Suppressor macrophage treated with lipopolysaccharide for 4 hours (primary cell): ENCODE data around the gene SERPINE3.

Experiments used
- DNase-seq: peaks from one replicate; pipeline ENCODE4 v3.0.0-alpha.2; 2020

SERPINE3 gene

GRCh38 chr13:51329606-51330005 is 9.9 kb upstream of the SERPINE3 start:
- no peak for DNase-seq

- DNase-seq, result peak; percentile 77
Observed at GRCh38 chr13:51330791-51331190, 8.7 kb upstream of the SERPINE3 start.

DNA sequence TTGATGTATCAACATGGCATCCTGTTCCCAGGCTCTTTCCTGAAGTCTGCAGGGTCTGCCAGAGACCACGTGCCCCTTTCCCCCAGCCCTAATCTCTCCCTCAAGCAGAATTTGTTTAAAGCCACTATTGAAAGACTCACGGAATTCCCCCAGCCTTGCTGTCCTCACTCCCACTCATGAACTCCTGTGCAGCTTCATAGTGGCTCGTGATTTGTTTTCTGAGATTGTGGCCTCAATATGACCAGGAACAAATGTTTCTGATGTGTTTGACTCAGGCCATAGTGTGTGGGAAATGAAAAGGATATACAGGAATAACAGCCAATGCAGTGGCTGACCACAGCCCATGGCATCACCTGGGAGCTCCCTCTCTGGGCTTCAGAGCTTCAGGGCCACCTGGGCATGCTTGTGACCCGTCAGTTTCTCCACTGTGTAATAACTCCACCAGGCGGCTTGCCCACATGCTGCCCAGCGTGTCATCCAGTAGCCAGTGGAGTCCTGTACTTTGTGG is 8.1 kb upstream of the SERPINE3 start:
- peak; percentile 56 for DNase-seq

- DNase-seq, result no peak
Observed at GRCh38 chr13:51332566-51333361, 6.7 kb upstream of the SERPINE3 start.

DNA sequence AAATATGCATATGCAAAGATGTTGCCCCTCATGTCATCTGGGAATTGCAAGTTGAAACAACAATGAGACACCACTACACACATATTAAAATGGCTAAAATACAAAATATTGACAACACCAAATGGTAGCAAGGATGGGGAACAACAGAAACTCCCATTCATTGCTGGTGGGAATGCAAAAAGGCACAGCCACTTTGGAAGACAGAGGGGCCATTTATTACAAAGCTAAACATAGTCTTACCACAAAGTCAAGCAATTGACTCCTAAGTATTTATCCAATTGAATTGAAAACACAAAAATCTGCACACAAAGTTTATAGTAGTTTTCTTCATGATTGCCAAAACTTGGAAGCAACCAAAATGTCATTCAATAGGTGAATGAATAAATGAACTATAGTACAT is 6.1 kb upstream of the SERPINE3 start:
- DNase-seq, result no peak

GRCh38 chr13:51333826-51334225 is 5.7 kb upstream of the SERPINE3 start:
- DNase-seq, result no peak

DNA sequence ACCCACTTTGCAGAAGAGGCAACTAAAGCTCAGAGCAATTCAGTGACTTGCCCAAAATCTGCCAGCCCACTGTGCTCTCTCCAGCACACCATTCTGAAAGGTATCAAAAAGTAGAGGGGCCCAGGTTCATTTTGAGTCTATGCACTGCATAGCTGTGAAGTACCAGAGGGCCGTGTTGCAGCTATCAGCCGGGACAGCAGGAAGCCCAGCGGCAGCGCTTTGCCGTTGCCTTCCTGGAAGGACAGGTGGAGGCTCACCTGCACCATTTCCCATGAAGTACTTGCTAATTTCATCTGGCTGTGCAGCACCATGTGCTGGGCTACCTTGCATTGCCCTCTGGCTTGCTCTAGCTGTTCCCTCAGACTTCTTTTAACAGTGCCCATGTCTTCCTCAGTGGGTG is 2.7 kb upstream of the SERPINE3 start:
- DNase-seq, result no peak

DNA sequence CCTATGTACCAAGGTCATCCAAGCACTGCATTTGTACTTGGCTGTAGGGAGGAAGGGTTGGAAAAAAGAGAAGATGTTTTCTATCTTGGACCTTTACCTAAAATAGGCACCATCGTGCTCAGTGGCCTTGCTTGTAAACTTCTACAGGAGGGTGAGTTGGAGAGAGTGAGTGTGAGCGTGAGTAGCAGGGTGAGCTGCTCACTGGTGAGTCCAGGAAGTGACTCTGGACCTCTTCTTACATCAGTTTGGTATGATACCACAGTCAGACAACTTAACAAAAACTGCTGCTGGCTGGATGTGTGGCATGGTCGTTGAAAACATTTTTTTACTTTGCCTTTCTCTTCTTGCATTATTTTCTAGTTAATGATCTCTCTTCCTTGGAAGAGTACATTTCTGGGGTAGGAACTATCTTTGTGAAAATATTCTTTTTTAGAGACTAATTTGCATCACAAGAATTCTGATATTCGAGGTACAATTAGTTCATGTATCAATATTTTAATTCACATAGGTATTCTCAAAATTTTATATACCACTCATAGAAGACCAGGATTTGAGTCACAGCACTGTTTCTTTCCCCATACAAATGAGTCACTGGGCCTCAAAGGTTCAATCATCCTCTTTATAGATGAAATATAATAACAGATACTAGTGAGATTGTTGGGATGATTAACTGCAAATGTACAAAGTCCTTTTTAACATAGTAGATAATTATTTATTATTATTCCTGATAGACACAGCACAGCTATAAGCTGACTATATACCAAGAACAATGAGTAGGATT is 651 bp downstream of the SERPINE3 start:
- DNase-seq, result no peak

- DNase-seq, result no peak
Observed at GRCh38 chr13:51341232-51341631, 1.7 kb downstream of the SERPINE3 start.

DNA sequence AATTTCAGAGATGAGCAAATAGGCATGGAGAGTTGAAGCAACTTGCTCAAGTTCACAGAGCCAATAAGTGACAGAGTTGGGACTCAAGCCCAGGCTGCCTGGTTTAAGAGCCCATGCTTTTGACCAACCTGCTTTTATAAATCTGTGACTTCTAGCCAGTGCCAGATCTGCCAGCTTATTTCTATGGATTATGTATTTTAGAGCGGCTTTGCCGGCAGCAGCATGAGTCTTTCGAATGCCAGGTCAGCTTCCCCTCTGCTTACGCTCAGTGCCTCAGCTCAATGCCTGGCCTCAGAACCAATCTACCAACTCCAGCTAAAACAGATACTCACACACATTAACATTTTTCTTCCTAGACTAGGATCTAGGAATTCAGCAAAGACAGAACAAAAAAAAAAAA is 2.3 kb downstream of the SERPINE3 start:
- DNase-seq, result no peak

DNA sequence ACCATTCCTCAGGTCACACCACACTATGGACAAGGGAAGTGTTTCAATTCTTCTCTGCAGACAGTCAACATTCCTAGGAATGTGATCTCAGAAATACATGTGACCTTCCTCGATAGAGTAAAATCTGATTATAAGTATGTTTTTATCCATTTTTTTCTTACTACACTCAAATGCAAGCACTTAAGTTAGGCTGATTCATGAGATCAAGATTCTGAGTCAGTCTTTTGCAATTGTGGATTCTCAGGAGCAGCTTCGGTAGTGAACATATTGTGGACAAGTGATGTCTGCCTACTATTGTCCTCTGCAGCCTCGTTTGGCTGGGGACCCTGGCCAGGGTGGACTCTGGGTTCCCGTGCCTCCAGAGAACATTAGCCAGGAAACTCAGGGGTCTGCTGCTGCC is 3.2 kb downstream of the SERPINE3 start:
- DNase-seq, result peak; percentile 8

GRCh38 chr13:51343475-51343874 is 4.0 kb downstream of the SERPINE3 start:
- no peak for DNase-seq

DNA sequence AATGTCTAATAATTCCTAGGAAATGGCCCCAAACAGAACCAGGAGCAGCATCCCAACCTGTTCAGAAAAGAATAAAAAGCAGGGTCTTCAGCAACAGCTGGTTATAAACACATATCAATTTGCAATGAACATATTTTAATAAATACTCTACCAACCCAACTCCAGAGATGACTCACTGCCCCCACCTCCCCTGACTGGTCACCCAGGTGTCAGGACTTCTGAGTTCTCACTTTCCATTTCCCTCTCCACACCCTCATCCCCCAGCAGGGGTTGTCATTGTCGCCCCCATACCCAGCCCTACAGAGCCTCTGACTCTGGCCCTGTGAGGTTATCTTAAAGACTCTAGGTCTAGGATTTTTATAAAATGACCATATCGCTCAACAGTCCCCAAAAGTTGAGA is 6.9 kb downstream of the SERPINE3 start:
- no peak for DNase-seq

GRCh38 chr13:51347099-51347498 is 7.6 kb downstream of the SERPINE3 start:
- DNase-seq, result no peak

- DNase-seq, result no peak
Observed at GRCh38 chr13:51348069-51348967, 8.8 kb downstream of the SERPINE3 start.

DNA sequence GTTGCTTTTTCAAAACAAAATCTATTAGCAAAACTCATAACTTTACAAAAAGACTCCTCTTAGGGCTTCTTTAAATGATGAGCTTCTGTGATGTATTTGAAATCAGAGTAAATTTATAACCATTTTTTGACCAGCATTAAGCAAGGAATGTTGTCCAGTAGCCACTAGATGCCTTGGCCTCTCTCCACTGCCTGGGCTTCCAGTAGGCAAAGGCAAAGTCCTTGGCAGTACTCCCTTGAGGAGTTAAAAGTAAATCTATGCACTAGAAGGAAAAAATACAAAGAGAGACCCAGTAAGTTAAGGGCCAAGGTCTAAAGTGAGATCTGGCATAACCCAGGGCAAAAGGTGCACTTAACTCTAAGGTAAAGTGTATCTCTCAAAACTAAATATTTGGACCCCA is 9.5 kb downstream of the SERPINE3 start:
- no peak for DNase-seq

GRCh38 chr13:51355217-51355616 is 15.7 kb downstream of the SERPINE3 start:
- DNase-seq, result no peak

DNA sequence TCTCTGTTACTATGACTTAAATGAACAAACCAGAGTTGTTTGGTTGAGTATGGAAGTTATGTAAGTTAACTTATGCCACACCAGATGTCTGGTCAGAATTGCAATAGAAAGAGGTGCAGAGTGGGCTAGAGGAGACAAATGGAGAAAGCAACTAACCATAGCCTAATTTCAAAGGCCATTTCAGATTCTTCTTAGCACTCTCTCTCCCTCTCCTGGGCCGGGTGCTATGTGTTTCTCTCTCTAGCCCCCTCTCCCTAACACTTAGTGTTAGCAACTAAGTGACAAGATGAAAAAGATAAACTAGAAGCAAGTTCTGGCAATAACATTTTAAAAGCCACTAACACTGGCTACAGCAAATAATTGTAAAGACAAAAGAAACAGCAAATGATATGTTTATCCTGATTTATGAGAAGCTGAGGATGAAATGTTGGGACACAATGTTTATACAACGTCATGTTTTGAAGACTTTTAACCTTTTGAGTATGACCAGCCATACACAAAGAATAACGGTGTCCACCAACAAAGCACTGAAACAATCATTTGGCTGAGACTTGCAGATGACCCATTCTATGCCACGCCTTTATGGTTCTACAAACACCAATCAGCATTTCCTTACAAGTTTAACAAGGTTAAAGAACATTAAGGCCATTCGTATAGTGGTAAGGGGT is 18.6 kb downstream of the SERPINE3 start:
- no peak for DNase-seq

- no peak for DNase-seq
Observed at GRCh38 chr13:51359352-51359751, 19.9 kb downstream of the SERPINE3 start.

DNA sequence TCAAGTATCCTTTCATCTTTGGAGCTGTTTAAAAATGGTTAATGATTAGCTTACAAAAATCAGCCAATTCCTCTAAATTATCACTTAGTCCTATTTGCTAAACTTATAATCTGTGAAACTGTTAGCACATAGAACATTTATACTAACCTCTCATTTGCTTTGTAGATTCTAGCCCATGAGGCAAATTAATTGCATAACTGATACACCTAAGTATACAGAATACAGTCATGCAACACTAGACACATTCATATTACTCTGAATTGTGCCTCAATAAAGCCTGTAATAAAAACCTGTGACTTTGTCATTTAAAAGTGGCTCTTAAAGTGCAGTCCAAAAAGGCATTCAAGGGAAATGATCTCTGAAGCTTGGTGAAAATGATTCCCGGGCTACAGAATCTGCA is 21.0 kb downstream of the SERPINE3 start:
- DNase-seq, result no peak

GRCh38 chr13:51361106-51361505 is 21.6 kb downstream of the SERPINE3 start:
- DNase-seq, result no peak

GRCh38 chr13:51363625-51364024 is 24.1 kb downstream of the SERPINE3 start:
- DNase-seq, result no peak
